Esophagus squamous epithelium (tissue), 5 donors: ENCODE measurements around the gene PPP2R5E. TPM values are rescaled to one million over a fixed set of nuclear protein-coding genes. Genes with fewer than 3 reads are reported as not detected.

Experiments used
- DNase-seq: peaks from one replicate; lab custom pipeline; 2025; lab: John Stamatoyannopoulos, UW
- H3K27ac ChIP-seq, 4 donors: fragments of 200-600 bp; sonication (generic); one replicate each; pipeline ENCODE4 v1.5.1; 2016 to 2019; ENCODE audit warnings: mild to moderate bottlenecking in 1 of 4
- H3K27me3 ChIP-seq, 4 donors: fragments of 200-600 bp; sonication (generic); 1 replicate in 3 of 4; 2 replicates in 1 of 4; pipeline versions ENCODE4 v1.5.1 to v1.6.0; 2017 to 2021; ENCODE audit warnings: antibody characterized with exemption in 1 of 4
- H3K36me3 ChIP-seq, 3 donors: fragments of 200-600 bp; sonication (generic); one replicate each; pipeline ENCODE4 v1.5.1; 2016 to 2019
- H3K4me1 ChIP-seq, 3 donors: fragments of 200-600 bp; sonication (generic); one replicate each; pipeline ENCODE4 v1.5.1; 2017 to 2019
- H3K4me3 ChIP-seq, 4 donors: fragments of 200-600 bp; sonication (generic); 1 replicate in 3 of 4; 2 replicates in 1 of 4; pipeline ENCODE4 v1.5.1; 2016 to 2019; ENCODE audit warnings: mild to moderate bottlenecking in 2 of 4, moderate library complexity in 1 of 4
- H3K9me3 ChIP-seq, 3 donors: fragments of 200-600 bp; sonication (generic); one replicate each; pipeline ENCODE4 v1.5.1; 2016 to 2019
- POLR2A ChIP-seq, 4 donors: fragments of 450-650 bp; IDR thresholded peaks; one replicate each; pipeline ENCODE4 v1.6.1; 2017; ENCODE audit warnings: antibody characterized with exemption in 4 of 4, mild to moderate bottlenecking in 4 of 4, moderate library complexity in 3 of 4
- WGBS, 2 donors: methylation state at CpG; one replicate each; pipeline ENCODE4 v1.1.5; 2018; 5-methylcytosine and 5-hydroxymethylcytosine counted together
- intact Hi-C: fragments of 100-400 bp; cut with DNase I; formaldehyde crosslinking; loops from one replicate; pipeline ENCODE4 v1.15.0; 2022
- total RNA-seq, 4 donors: library from RNA; depleted of rRNA; stranded (reverse); fragments of >200 nt; gene quantifications; one replicate each; pipeline ENCODE4 v1.1.0, GENCODE V29; 2016
- TF ChIP-seq, protein P1 (sequence below), 6 experiments: fragments of 450-650 bp in 4 of 6; fragments of 200-600 bp in 2 of 6; sonication (generic) in 2 of 6; IDR thresholded peaks; one replicate each; pipeline ENCODE4 v1.5.1; 2016 to 2019; ENCODE audit warnings: antibody characterized with exemption in 6 of 6, mild to moderate bottlenecking in 4 of 6, moderate library complexity in 4 of 6
- donor health status: DM: yes; HTN: yes; CAD: no.

The PPP2R5E gene
- total RNA-seq, 4 donors from 2014 or later: 18.9 to 31.2 (median 26.0) TPM

DNA sequence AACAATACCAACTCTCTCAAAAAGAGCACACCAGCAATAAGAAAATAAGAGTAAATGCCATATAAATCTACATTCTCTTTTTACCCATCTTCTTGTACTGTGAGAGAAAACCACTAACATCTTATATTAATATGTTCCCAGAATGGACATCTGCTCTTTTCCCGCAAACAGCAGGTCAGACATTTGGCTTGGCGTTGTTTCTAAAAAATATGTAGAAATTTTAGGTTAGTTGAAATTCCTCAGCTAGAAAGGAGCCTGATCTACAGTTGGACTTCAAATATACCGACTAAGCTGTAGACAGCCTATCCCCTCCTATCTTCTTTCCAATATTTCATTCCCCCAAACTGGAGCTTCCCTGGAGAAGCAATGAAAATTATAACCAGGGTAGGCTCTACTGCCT lies 88.7 kb downstream of the PPP2R5E start:
- WGBS, 2 donors: 96 to 97% methylated on average over 3 of the region's 3 CpGs
- no peak for TF ChIP-seq POLR2A (IDR thresholded peaks at IDR 0.05)
- TF ChIP-seq, protein P1, sequence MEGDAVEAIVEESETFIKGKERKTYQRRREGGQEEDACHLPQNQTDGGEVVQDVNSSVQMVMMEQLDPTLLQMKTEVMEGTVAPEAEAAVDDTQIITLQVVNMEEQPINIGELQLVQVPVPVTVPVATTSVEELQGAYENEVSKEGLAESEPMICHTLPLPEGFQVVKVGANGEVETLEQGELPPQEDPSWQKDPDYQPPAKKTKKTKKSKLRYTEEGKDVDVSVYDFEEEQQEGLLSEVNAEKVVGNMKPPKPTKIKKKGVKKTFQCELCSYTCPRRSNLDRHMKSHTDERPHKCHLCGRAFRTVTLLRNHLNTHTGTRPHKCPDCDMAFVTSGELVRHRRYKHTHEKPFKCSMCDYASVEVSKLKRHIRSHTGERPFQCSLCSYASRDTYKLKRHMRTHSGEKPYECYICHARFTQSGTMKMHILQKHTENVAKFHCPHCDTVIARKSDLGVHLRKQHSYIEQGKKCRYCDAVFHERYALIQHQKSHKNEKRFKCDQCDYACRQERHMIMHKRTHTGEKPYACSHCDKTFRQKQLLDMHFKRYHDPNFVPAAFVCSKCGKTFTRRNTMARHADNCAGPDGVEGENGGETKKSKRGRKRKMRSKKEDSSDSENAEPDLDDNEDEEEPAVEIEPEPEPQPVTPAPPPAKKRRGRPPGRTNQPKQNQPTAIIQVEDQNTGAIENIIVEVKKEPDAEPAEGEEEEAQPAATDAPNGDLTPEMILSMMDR (IDR thresholded peaks at IDR 0.05): no peak
- Histone ChIP-seq H3K4me3 (no peak overlapping the region), H3K4me1 (peaks cover 0 to 30% (median 5%) of the 10 kb centered on the region in 3 donors), H3K36me3 (peaks cover 0 to 23% (median 0%) of the 10 kb centered on the region in 3 donors), H3K27me3 (no peaks in the 10 kb centered on the region), H3K9me3 (no peaks in the 10 kb centered on the region), H3K27ac (no peak overlapping the region)
- DNase-seq: no peak
- intact Hi-C loops: no loop called here

DNA sequence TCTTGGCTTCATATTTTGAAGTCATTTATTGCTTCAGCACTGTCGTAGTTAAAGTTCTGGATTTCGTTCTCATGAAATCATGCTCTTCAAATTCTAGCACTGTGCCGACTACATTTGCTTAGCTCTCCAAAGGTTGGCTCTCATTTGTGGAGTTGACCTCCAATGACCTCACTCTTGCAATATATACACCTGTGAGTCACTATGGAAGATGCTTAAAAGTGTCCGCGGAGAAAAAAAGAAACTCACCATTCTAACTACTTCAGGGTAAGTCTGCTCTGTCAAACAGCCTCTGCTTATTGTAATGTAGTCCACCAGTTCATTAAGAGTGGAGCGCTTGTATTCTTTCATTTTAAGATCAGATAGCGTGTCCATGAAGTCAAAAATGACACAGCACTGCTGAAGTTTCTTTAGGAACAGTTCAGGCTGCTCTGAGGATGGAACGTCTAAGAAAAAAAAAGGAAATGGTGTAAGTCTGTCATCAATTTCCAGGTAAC lies 89.7 kb downstream of the PPP2R5E start:
- Histone ChIP-seq H3K4me1 (peaks cover 0 to 33% (median 5%) of the 10 kb centered on the region in 3 donors), H3K4me3 (no peak overlapping the region), H3K36me3 (peaks cover 0 to 23% (median 0%) of the 10 kb centered on the region in 3 donors), H3K27ac (no peak overlapping the region), H3K27me3 (no peaks in the 10 kb centered on the region), H3K9me3 (no peaks in the 10 kb centered on the region)
- TF ChIP-seq, protein P1 (IDR thresholded peaks at IDR 0.05): no peak
- TF ChIP-seq POLR2A (IDR thresholded peaks at IDR 0.05): no peak
- intact Hi-C loops: no loop called here
- WGBS, 2 donors: 58 to 76% methylated on average over 6 to 8 of the region's 8 CpGs
- no peak for DNase-seq

DNA sequence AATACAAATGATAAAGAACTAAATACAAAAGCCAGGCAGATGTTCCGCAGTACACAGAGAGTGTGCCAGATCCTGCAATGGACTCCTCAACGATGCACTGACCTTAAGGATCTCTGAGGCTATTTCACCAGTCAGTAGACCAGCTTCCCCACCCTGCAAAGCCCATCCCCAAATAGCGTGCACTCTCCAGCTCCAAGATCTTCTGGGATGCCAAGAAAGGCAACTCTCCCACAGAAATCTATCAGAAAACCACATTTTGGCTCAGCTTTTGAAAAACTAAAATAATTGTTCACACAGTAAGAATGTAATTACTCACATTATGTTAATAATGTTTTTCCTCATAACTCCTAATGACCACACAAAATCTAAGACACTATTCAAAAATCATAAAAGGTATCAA lies 90.4 kb downstream of the PPP2R5E start:
- no peak for TF ChIP-seq POLR2A (IDR thresholded peaks at IDR 0.05)
- TF ChIP-seq, protein P1 (IDR thresholded peaks at IDR 0.05): no peak
- intact Hi-C loops: no loop called here
- Histone ChIP-seq H3K9me3 (no peaks in the 10 kb centered on the region), H3K4me1 (peaks cover 0 to 36% (median 5%) of the 10 kb centered on the region in 3 donors), H3K27ac (no peak overlapping the region), H3K4me3 (no peak overlapping the region), H3K27me3 (no peaks in the 10 kb centered on the region), H3K36me3 (peaks cover 0 to 23% (median 0%) of the 10 kb centered on the region in 3 donors)
- DNase-seq: no peak
- WGBS, 2 donors: 90 to 91% methylated on average over 3 of the region's 3 CpGs

DNA sequence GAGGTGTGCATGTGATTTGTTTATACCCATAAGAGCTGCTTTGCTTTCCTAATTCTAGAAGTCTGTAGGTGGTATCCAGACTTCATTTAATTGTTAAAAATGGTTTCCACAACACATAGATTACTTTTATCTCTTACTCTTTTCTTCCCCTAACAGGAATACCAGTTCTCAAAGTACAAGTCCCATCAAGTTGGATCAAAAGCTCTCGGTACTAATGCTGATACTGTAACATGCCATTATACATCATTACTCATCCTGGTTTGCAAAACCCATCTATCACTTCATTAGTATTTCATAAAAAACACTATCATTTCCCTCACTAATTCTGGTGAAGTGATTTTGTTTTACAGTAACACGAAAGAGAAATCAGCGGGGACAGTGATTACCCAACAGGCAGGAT lies 94.3 kb downstream of the PPP2R5E start:
- no peak for TF ChIP-seq POLR2A (IDR thresholded peaks at IDR 0.05)
- TF ChIP-seq, protein P1 (IDR thresholded peaks at IDR 0.05): no peak
- no peak overlapping the region for H3K4me3 ChIP-seq
- H3K9me3 ChIP-seq: no peaks in the 10 kb centered on the region
- peaks cover 0 to 23% (median 0%) of the 10 kb centered on the region in 3 donors for H3K36me3 ChIP-seq
- DNase-seq: no peak
- intact Hi-C loops: no loop called here
- H3K4me1 ChIP-seq: peaks cover 0 to 27% (median 4%) of the 10 kb centered on the region in 3 donors
- H3K27ac ChIP-seq: no peak overlapping the region
- no peaks in the 10 kb centered on the region for H3K27me3 ChIP-seq
- WGBS, 2 donors: 52 to 53% methylated on average over 3 of the region's 3 CpGs

DNA sequence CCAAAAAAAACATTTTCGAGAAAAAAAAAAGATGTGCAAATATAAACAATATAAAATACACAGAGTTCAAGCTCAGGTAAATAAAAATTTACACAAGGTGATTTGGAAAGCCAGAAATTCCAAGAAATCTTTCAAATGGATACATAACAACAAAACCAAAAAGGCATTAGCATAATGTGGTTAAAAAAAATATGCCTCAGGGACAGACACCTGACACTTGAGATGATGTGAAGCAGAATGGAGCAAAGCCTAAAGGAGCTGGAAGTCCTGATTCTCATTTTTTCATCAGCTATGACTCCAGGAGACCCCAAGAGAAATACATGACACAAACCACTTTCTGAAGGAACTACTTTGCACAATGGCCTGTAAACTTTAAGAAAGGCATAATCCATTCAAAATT lies 98.6 kb downstream of the PPP2R5E start:
- no peak overlapping the region for H3K4me3 ChIP-seq
- 54 to 78% methylated on average over 1 of the region's 1 CpG for WGBS, 2 donors

More for the DNA sequence above, 98.6 kb downstream of the PPP2R5E start:
- TF ChIP-seq, protein P1 (IDR thresholded peaks at IDR 0.05): no peak
- no peak for TF ChIP-seq POLR2A (IDR thresholded peaks at IDR 0.05)
- Histone ChIP-seq H3K36me3 (peaks cover 0 to 5% (median 0%) of the 10 kb centered on the region in 3 donors), H3K27me3 (no peaks in the 10 kb centered on the region), H3K27ac (no peak overlapping the region), H3K9me3 (no peaks in the 10 kb centered on the region), H3K4me1 (peaks cover 0 to 20% (median 6%) of the 10 kb centered on the region in 3 donors)
- intact Hi-C loops: no loop called here
- no peak for DNase-seq
